Measurements from ENCODE around the gene BTBD3.

The BTBD3 gene

GRCh38 chr20:11926292-11926998, 8.8 kb downstream of the BTBD3 start:
- no peaks in the 10 kb centered on the region for H3K9me3 ChIP-seq
- H3K36me3 ChIP-seq = no peaks in the 10 kb centered on the region; the same call in none of the 2 replicates
- H3K27me3 ChIP-seq = no peaks in the 10 kb centered on the region
- no peak overlapping the region for H3K4me3 ChIP-seq (ENCODE audit: low read depth, low read length)
- TF ChIP-seq, protein P1, sequence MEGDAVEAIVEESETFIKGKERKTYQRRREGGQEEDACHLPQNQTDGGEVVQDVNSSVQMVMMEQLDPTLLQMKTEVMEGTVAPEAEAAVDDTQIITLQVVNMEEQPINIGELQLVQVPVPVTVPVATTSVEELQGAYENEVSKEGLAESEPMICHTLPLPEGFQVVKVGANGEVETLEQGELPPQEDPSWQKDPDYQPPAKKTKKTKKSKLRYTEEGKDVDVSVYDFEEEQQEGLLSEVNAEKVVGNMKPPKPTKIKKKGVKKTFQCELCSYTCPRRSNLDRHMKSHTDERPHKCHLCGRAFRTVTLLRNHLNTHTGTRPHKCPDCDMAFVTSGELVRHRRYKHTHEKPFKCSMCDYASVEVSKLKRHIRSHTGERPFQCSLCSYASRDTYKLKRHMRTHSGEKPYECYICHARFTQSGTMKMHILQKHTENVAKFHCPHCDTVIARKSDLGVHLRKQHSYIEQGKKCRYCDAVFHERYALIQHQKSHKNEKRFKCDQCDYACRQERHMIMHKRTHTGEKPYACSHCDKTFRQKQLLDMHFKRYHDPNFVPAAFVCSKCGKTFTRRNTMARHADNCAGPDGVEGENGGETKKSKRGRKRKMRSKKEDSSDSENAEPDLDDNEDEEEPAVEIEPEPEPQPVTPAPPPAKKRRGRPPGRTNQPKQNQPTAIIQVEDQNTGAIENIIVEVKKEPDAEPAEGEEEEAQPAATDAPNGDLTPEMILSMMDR (IDR thresholded peaks at IDR 0.05; ENCODE audit: low read depth, low read length) = no peak
- DNase-seq = no peak
- H3K4me1 ChIP-seq = no peaks in the 10 kb centered on the region

DNA sequence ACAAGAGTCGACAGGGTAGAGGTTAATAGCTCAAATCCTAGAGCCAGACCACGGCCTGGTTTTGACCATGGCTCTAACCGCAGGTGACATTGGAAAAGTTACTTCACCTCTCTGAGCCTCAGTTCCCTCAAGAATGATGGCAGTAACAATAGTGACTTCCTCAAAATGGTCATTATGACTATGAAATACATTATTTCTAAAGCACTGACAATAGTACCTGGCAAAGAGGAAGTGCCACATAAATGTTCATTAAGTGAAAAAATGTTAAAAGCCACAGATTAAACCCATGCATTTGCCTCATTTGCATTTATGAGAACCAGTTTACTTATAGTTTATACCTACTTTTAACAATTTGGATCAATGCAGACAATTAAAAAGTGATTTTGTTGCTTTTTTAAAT, 12.3 kb downstream of the BTBD3 start:
- Histone ChIP-seq H3K9me3 (no peaks in the 10 kb centered on the region), H3K36me3 (no peaks in the 10 kb centered on the region; the same call in 1 of the 2 replicates), H3K4me1 (no peaks in the 10 kb centered on the region), H3K27me3 (no peaks in the 10 kb centered on the region), H3K4me3 (ENCODE audit: low read depth, low read length) (no peak overlapping the region)
- TF ChIP-seq, protein P1 (IDR thresholded peaks at IDR 0.05; ENCODE audit: low read depth, low read length) = no peak
- no peak for DNase-seq

DNA sequence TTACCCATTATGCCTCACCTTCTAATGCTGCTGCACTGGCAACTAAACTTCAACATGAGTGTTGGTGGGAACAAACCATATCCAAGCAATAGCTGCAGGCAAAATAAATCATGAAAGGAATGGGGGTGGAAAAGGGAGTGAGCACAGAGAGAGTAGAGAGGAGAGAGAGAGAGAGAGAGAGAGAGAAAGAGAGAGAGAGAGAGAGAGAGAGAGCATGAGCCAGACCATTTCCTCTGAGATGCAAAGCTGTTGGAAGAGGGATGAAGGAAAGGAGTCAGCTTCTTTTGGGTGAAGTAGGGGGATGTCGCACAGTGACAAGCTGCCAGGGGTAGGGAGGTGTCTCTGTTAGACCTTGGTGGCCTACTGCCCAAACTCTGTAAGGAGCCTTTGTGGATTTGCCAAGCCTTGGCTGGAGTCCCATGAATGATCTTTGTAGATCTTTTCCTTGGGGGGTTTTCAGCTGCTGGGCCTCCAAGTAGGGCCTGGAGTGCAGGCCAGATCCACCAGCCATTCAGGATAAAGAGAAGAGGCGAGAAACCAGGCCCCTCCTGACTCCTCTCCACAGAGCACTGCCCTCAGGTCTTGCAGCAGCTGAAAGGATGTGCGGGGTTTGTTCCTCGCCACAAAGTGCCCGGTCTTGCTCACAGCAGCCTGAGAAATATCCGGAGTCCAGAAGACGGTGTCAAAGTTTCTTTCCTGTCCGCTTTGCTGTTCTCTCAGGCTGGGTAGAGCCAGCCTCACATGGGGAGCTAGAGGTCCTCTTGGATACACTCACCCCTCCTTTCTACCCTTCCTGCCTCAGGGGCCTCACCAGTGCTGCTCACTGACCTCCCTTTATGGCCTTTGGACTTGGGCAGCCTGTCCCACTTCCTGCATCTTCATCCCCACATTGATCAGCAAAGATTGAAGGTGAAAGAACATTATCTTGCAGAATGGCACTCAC, 17.8 kb downstream of the BTBD3 start:
- Histone ChIP-seq H3K4me3 (ENCODE audit: low read depth, low read length) (no peak overlapping the region), H3K27me3 (no peaks in the 10 kb centered on the region), H3K4me1 (peaks cover 12% of the 10 kb centered on the region), H3K9me3 (no peaks in the 10 kb centered on the region), H3K36me3 (no peaks in the 10 kb centered on the region)
- TF ChIP-seq, protein P1 (IDR thresholded peaks at IDR 0.05; ENCODE audit: low read depth, low read length) = no peak
- DNase-seq = no peak

DNA sequence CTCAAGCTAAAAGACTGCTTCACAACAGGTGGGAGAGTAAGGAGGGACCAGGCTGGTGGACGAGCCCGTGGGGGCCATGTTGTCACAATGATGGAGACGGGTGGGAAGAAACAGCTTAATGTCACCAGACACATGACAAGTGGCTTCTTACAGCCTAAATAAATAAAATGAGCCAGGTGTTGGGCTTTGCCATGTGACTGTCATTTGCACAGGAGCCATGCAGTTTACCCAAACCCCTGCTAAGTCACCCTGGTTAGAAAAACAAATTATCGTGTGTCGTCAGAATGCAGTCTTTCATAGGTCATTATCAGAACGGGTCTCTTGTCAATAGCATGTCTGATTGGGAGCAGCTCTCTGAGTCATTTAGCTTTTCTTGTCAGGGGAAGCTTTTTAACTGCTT, 18.5 kb downstream of the BTBD3 start:
- Histone ChIP-seq H3K9me3 (no peaks in the 10 kb centered on the region), H3K27me3 (no peaks in the 10 kb centered on the region), H3K4me3 (ENCODE audit: low read depth, low read length) (no peak overlapping the region), H3K36me3 (no peaks in the 10 kb centered on the region), H3K4me1 (peaks cover 12% of the 10 kb centered on the region)
- TF ChIP-seq, protein P1 (IDR thresholded peaks at IDR 0.05; ENCODE audit: low read depth, low read length) = no peak
- DNase-seq = no peak

- DNase-seq = no peak
- Histone ChIP-seq H3K36me3 (no peaks in the 10 kb centered on the region), H3K27me3 (no peaks in the 10 kb centered on the region), H3K4me1 (peaks cover 12% of the 10 kb centered on the region), H3K4me3 (ENCODE audit: low read depth, low read length) (no peak overlapping the region), H3K9me3 (no peaks in the 10 kb centered on the region)
- TF ChIP-seq, protein P1 (IDR thresholded peaks at IDR 0.05; ENCODE audit: low read depth, low read length) = no peak
Observed at GRCh38 chr20:11937230-11937629, 19.5 kb downstream of the BTBD3 start.

All from BE2C (cell line).